SJCRH30 (cell line): ENCODE data around the gene CFAP92. TPM values are rescaled to one million over a fixed set of nuclear protein-coding genes. Genes with fewer than 3 reads are reported as not detected.

ENCODE experiments used
- DNase-seq, 2 experiments: peaks; one replicate each; pipeline ENCODE4 v3.0.0-alpha.2; 2015 to 2020
- H3K27ac ChIP-seq: fragments of 250-450 bp; sonication (Bioruptor Pico); 2 replicates; pipeline ENCODE4 v1.5.1; 2020; ENCODE audit warnings: mild to moderate bottlenecking, moderate library complexity
- H3K27me3 ChIP-seq: fragments of 250-450 bp; sonication (Bioruptor Pico); 2 replicates; pipeline ENCODE4 v1.5.1; 2020; ENCODE audit warnings: mild to moderate bottlenecking, moderate library complexity
- H3K36me3 ChIP-seq: fragments of 250-450 bp; sonication (Bioruptor Pico); 2 replicates; pipeline ENCODE4 v1.5.1; 2020; ENCODE audit warnings: mild to moderate bottlenecking, moderate library complexity
- H3K4me1 ChIP-seq: fragments of 250-450 bp; sonication (Bioruptor Pico); 2 replicates; pipeline ENCODE4 v1.5.1; 2020; ENCODE audit warnings: mild to moderate bottlenecking, moderate library complexity
- H3K4me3 ChIP-seq: fragments of 250-450 bp; sonication (Bioruptor Pico); 2 replicates; pipeline ENCODE4 v1.5.1; 2020; ENCODE audit warnings: mild to moderate bottlenecking, moderate library complexity
- H3K9me3 ChIP-seq: fragments of 250-450 bp; sonication (Bioruptor Pico); replicated peaks from 2 replicates; pipeline ENCODE4 v1.5.1; 2020; ENCODE audit warnings: mild to moderate bottlenecking, moderate library complexity
- total RNA-seq: library from RNA; depleted of rRNA; stranded (reverse); fragments of >200 nt; shearing (Covaris generic); gene quantifications from 2 replicates; pipeline ENCODE4 v1.2.3, GENCODE V29; 2014

Gene CFAP92
- total RNA-seq, 1 experiment from 2014 or later: 0.12 TPM

DNA sequence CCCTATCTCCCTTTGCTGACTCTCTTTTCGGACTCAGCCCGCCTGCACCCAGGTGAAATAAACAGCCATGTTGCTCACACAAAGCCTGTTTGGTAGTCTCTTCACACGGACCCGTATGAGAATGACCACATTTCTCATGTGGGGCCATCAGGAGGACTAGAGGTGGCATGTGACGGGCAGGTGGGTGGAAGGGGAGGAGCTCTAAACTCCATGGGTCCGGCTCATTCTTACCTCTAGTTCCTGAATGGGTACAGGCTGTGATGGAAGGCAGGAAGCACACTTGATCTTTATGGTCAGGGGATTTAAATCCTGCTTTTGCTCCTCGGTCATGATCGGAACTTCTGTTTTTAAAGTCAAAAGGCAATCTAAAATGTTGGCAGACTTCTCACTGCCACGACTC, 28.6 kb downstream of the CFAP92 start:
- Histone ChIP-seq H3K9me3 (no peaks in the 10 kb centered on the region), H3K36me3 (no peaks in the 10 kb centered on the region), H3K27ac (no peak overlapping the region), H3K4me3 (no peak overlapping the region), H3K27me3 (peaks cover 3% of the 10 kb centered on the region; the same call in 1 of the 2 replicates), H3K4me1 (no peaks in the 10 kb centered on the region)
- DNase-seq: no peak

DNA sequence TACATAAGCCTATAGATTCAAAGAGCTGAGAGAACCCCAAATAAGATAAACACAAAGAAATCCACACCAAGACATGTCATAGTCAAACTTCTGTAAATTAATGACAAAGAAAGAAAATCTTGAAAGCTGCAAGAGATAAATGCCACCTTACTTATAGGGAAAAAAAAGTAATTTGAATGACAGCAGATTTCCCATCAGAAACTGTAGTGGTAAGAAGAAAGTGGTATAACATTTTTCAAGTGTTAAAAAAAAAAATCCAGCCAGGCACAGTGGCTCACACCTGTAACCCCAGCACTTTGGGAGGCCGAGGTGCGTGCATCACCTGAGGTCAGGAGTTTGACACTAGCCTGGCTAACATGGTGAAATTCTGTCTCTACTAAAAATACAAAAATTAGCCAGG, 37.4 kb downstream of the CFAP92 start:
- no peak overlapping the region for H3K27ac ChIP-seq
- no peaks in the 10 kb centered on the region for H3K36me3 ChIP-seq
- no peak for DNase-seq
- no peak overlapping the region for H3K4me3 ChIP-seq
- H3K9me3 ChIP-seq: no peaks in the 10 kb centered on the region
- no peaks in the 10 kb centered on the region for H3K4me1 ChIP-seq
- H3K27me3 ChIP-seq: no peaks in the 10 kb centered on the region

DNA sequence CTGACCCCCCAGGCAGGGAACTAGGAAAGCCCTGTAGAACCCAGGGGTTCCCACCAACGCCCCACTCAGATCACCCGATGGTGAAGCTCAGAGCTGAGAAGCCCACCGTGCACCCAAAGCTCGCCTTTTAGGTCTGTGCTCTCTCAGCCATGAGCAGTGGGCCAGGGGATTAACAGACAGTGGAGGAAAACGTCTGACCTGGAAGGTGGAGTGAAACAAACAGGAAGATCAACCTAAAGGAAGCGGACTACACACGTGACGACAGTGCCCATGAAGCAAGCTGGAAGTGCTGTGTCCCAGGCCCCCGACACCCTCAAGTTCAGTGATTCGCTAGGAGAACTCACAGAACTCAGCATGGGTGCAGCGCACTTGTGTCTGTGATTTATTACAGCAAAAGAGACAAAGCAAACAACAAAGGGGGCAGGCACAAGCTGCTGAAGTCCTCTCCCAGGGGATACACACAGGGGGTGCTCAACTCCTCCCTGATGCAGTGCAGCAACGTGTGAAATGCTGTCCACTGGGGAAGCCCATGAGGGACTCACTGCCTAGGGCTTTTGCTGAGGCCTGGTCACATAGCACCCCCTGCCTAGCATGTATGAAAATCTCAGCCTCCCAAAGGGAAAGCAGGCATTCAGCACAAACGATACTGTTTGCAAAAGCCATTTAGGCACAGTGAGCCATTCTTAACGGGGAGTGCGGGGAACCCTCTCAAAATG, 43.5 kb downstream of the CFAP92 start:
- no peak overlapping the region for H3K27ac ChIP-seq
- H3K4me1 ChIP-seq: no peaks in the 10 kb centered on the region
- H3K27me3 ChIP-seq: no peaks in the 10 kb centered on the region; the same call in 1 of the 2 replicates
- DNase-seq: peak; percentile 48 to 56
- H3K4me3 ChIP-seq: no peak overlapping the region
- H3K36me3 ChIP-seq: no peaks in the 10 kb centered on the region
- no peaks in the 10 kb centered on the region for H3K9me3 ChIP-seq

DNA sequence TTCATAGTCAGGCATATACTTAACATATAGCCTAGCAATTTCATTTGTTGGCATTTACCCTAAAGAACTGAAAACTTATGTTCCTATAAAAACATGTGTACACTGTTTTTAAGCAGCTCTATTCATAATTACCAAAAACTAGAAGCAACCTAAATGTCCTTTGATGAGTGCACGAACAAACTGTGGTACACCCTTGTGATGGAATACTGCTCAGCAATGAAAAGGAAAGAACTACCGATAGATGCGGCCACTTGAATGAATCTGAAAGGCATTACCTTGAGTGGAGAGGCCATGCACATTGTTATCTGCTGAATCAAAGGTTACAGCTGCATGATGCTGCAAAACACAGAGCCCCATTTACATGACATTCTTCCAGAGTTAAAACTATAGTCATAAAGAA, 44.7 kb downstream of the CFAP92 start:
- H3K9me3 ChIP-seq: no peaks in the 10 kb centered on the region
- DNase-seq: no peak
- no peaks in the 10 kb centered on the region; the same call in 1 of the 2 replicates for H3K27me3 ChIP-seq
- no peak overlapping the region for H3K4me3 ChIP-seq
- no peak overlapping the region for H3K27ac ChIP-seq
- H3K4me1 ChIP-seq: no peaks in the 10 kb centered on the region
- H3K36me3 ChIP-seq: no peaks in the 10 kb centered on the region

DNA sequence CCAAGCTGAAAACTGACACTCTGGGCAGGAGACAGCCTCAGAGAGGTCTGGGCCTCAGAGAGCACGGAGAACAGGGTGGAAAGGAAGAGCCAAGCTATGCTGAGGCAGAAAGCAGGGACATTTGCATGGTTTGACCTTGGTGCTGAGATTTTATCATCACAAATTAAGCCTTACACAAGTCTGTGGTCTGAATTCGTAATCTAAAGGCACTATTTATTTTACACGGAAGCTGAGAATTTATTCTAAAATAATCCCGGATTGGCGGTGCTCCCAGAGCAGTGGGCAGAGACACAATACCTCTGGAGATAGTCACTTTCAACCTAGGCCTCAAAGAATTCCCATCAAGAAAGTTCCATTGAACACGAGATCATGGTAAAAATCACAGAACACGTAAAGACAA, 47.5 kb downstream of the CFAP92 start:
- Histone ChIP-seq H3K4me1 (no peaks in the 10 kb centered on the region), H3K9me3 (no peaks in the 10 kb centered on the region), H3K27me3 (no peaks in the 10 kb centered on the region; the same call in 1 of the 2 replicates), H3K27ac (no peak overlapping the region), H3K4me3 (no peak overlapping the region), H3K36me3 (no peaks in the 10 kb centered on the region)
- no peak for DNase-seq

DNA sequence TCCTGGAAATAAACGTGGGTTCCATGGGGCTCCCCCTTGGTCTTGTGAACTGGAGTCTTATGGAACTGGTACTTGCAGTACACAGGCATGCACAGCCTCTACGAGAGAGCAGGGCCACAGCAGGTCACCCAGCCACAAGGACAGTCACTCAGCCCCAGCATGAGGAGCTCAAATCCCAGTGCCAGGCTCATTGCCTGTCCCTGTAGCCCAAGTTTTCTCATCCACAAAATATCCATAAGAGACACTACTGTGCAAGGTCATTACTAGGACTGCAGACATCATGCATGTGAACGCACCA, 48.0 kb downstream of the CFAP92 start:
- no peaks in the 10 kb centered on the region for H3K36me3 ChIP-seq
- no peak for DNase-seq
- H3K27ac ChIP-seq: no peak overlapping the region
- no peaks in the 10 kb centered on the region for H3K9me3 ChIP-seq
- no peak overlapping the region for H3K4me3 ChIP-seq
- H3K27me3 ChIP-seq: no peaks in the 10 kb centered on the region; the same call in 1 of the 2 replicates
- no peaks in the 10 kb centered on the region for H3K4me1 ChIP-seq

DNA sequence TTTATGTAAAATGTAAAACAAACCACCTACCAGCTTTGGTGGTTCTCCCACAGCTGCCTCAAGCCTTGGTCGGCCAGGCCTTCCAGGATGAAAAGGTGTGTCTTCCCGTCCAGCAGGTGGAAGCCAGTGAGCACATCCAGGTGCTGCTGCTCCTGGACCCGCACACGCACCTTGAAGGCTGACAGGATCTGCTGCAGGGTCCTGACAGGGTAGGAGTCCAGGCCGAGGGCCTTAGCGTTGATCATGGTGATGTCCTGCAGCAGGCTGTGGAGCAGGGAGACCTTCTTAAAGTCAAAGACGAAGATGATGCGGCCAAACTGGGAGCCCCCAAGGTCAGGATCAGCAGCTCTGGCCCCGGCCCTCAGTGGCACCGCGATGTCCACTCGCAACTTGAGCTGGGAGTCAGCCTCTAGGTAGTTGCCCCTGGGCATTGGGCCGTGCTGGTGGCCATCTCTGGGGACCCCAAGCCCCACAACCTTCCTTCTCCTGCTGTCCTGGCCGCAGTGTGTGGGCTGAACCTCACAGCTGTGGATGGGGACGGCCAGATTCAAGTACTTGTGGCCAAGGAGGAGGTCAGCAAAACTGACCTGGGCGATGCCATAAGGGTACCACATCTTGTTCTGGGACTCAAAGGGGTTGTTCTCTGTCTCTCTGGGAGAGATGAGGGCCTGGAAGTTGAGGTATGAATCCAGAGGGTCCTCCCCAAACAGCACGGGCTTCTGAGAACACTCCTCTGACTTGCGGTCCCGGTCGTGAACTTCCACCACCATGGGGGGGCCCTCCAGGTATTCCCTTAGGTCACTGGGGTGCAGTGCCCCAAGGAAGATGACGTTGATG, 48.6 kb downstream of the CFAP92 start:
- Histone ChIP-seq H3K4me1 (no peaks in the 10 kb centered on the region), H3K27me3 (no peaks in the 10 kb centered on the region; the same call in 1 of the 2 replicates), H3K9me3 (no peaks in the 10 kb centered on the region), H3K27ac (no peak overlapping the region), H3K36me3 (no peaks in the 10 kb centered on the region), H3K4me3 (no peak overlapping the region)
- no peak for DNase-seq

DNA sequence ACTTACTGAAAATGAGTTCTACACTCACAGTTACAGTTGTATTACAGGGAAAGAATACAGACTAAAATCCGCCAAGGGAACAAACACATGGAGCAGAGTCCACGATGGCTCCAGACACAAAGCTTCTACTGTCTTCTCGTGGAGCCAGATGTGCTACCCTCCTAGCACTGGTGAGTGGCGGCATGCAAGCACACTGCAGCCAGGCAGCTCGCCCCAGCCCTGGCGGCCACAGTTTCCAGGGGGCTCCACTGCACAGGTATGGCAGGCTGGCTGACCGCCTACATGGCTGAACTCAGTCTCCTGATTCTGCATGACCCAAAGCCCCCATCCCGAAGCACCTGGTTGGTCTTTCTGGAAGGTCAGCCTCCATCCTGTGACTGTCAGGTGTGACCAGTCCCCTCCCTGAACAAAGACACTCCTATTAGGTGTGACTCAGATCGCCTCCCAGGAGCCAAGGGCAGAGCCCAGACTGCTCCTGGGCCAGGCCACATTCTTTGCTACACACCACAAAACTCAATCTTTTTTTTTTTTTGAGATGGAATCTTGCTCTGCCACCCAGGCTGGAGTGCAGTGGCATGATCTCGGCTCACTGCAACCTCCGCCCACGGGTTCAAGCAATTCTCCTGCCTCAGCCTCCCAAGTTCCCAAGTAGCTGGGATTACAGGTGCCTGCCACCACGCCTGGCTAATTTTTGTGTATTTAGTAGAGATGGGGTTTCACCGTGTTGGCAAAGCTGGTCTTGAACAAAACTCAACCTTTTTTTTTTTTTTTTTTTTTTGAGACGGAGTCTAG, 51.5 kb downstream of the CFAP92 start:
- Histone ChIP-seq H3K4me3 (no peak overlapping the region), H3K9me3 (no peaks in the 10 kb centered on the region), H3K36me3 (no peaks in the 10 kb centered on the region), H3K27me3 (no peaks in the 10 kb centered on the region), H3K27ac (no peak overlapping the region), H3K4me1 (no peaks in the 10 kb centered on the region)
- no peak for DNase-seq

DNA sequence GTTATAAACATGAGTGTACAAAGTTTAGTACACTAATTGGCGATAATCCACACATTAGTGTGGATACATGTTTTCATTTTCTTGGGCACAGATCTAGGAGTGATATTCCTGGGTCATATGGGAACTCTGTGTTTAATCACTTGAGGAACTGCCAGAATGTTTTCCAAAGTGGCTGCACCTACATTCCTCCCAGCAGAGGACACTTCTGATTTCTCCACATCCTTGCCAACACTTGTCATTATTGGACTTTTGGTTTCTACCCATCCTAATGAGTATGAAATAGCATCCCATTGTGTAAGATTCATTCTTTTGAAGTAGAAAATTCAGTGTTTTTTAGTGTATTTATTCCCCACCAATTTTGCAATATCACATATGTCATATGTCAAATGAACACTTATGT, 53.6 kb downstream of the CFAP92 start:
- Histone ChIP-seq H3K9me3 (no peaks in the 10 kb centered on the region), H3K27me3 (0 out of 2 replicates have a peak, but pooled peaks cover 4% of the 10 kb centered on the region), H3K4me3 (no peak overlapping the region), H3K4me1 (no peaks in the 10 kb centered on the region), H3K36me3 (no peaks in the 10 kb centered on the region), H3K27ac (no peak overlapping the region)
- no peak for DNase-seq

DNA sequence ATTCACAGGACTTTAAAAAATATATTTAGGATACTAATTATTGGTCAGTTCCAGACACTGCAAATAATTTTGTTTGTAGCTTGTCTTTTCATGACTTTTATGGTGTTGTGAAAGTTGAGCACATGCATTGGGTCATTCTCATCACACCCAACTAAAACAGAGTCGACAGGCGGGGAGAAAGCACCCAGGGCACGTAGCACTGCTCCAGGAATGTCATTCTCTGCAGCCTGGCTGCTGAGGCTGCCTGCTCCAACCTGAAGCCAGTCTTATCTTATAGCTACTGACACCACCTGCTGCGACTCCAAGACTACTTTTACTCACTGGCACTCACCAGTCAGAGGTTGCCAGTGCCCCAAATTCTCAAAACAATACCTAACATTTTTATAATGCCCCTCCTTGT, 57.5 kb downstream of the CFAP92 start:
- H3K4me1 ChIP-seq: no peaks in the 10 kb centered on the region
- H3K9me3 ChIP-seq: no peaks in the 10 kb centered on the region
- H3K4me3 ChIP-seq: no peak overlapping the region
- no peak overlapping the region for H3K27ac ChIP-seq
- peaks cover 13% of the 10 kb centered on the region; the same call in 1 of the 2 replicates for H3K27me3 ChIP-seq
- no peak for DNase-seq
- H3K36me3 ChIP-seq: no peaks in the 10 kb centered on the region

DNA sequence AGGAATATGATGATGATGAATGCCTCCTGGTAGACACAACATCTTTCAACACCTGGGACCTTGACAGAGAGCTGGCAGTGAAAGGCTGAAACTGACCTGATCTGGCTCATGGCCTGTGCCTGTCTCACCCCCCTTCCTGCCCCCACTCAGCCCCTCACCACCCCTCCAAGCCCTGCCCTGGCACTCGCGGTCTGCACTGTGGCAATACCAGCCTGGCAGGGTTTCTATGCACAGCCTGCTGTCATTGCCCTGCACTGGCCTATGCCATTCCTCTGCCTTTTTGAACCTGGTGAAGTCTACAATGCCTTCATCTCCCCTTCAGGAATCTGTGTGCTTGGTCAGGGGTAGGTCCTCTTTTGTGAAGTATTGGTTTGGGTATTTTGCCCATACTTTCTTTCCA, 58.0 kb downstream of the CFAP92 start:
- no peak overlapping the region for H3K27ac ChIP-seq
- no peak overlapping the region for H3K4me3 ChIP-seq
- H3K9me3 ChIP-seq: no peaks in the 10 kb centered on the region
- no peaks in the 10 kb centered on the region for H3K4me1 ChIP-seq
- H3K27me3 ChIP-seq: peaks cover 13% of the 10 kb centered on the region; the same call in 1 of the 2 replicates
- H3K36me3 ChIP-seq: no peaks in the 10 kb centered on the region
- no peak for DNase-seq

DNA sequence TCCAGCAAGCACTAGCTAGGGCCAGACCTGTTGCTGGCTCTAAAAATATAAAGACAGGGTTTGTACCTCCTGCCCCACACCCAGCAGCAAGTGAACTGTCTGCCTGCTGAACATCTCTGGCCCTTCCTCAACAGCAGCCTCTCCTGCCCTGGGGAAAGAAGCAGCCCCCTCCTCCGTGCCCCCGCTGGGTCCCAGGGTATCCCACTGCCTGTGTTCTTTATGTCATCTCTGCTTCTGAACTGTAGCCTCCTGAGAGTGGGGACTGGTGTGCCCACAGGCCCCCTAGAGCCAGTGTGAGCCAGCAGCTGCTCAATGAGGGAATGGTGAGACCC, 60.0 kb downstream of the CFAP92 start:
- H3K36me3 ChIP-seq: no peaks in the 10 kb centered on the region
- no peak for DNase-seq
- H3K4me1 ChIP-seq: no peaks in the 10 kb centered on the region
- H3K27me3 ChIP-seq: peaks cover 13% of the 10 kb centered on the region; the same call in 1 of the 2 replicates
- H3K4me3 ChIP-seq: no peak overlapping the region
- H3K9me3 ChIP-seq: no peaks in the 10 kb centered on the region
- H3K27ac ChIP-seq: no peak overlapping the region

DNA sequence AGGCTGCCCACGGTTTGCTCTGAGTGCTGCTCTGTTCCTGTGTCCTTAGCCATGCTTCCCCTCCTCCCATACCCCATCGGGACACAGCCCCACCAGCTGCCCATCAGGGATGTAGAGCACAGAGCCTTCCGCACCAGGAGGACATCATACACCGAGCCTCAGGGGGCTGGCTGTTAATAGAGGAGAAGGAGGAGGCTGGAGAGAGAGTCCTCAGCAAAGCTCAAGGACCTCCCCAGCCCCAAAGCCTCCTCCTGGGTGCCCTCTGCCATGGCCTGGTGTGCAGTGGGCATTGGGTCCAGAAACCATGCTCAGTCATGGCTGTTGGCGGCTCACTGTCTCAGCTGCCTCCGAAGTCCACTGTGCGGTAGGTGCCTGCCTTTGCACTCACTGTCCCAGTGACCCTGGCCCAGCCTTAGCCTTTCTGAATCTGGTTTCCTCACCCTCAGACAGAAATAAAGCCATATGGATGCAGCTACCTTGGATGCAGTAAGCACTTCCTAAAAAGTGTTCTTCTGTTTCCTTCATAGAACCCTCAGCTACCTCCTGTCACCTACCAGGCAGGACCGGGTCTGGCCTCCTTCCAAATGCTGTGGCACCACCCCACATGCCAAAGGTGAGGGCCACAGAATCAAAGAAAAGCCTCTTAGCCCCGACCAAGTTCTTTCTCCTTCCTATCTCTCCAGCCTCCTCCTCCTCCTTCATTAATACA, 60.5 kb downstream of the CFAP92 start:
- Histone ChIP-seq H3K27me3 (peaks cover 13% of the 10 kb centered on the region; the same call in 1 of the 2 replicates), H3K9me3 (no peaks in the 10 kb centered on the region), H3K36me3 (no peaks in the 10 kb centered on the region), H3K27ac (no peak overlapping the region), H3K4me1 (no peaks in the 10 kb centered on the region), H3K4me3 (no peak overlapping the region)
- DNase-seq: no peak

DNA sequence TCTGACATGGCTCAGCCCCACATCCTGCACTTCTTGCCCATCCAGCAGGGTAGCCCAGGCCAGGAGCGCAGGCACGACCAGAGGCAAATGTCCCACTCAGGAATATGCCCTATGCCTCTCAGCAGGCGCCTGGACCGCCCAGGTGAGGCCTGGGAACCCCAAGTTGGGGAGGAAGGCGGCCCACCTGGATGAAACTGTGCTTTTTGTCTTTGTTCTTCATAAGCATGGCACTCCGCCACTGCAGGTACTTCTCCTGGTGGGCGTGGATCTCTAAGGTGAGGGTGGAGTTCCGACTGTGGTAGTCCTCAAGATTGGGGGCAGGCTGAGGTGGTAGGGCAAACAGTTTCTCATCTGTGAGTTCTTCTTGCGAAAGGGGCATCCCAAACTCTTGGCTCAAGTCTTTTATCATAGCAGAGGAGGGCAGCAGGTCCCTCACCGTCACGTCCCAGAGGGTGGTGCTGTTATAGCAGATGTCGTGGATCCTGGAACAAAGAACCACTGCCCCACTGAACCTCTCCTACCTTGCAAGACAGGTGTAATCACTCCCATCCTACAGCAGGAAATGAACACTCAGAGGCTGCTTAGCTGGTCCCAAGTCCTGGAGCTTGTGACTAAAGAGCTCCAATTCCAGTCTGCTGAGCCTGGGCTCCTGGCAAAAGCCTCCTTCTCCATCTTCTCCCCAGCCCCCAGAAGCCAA, 61.2 kb downstream of the CFAP92 start:
- Histone ChIP-seq H3K9me3 (no peaks in the 10 kb centered on the region), H3K4me1 (no peaks in the 10 kb centered on the region), H3K36me3 (no peaks in the 10 kb centered on the region), H3K27me3 (peaks cover 13% of the 10 kb centered on the region; the same call in 1 of the 2 replicates), H3K4me3 (no peak overlapping the region), H3K27ac (no peak overlapping the region)
- DNase-seq: no peak
